Keratinocyte (primary cell): ENCODE data around the gene FAM53B. TPM values are rescaled to one million over a fixed set of nuclear protein-coding genes. Genes with fewer than 3 reads are reported as not detected.
"Not testable (repeated sequence)": the region's sequence is repeated elsewhere in the genome, so short reads cannot be mapped to it uniquely, and the experiment has no call there.

ENCODE experiments used
- DNase-seq: peaks from one replicate; pipeline ENCODE4 v3.0.0-alpha.2; 2011; ENCODE audit warnings: low read depth, missing footprints, low spot score
- FAIRE-seq: peaks from 2 replicates; lab custom pipeline; 2011; peaks lifted over from hg19 to GRCh38; lab: Jason Lieb, UNC
- H2AFZ ChIP-seq: 2 replicates; pipeline ENCODE4 v1.6.0; 2012; ENCODE audit warnings: low read length, control low read depth, inconsistent platforms; ENCODE audit not compliant: control insufficient read depth
- H3K27ac ChIP-seq: 2 replicates; pipeline ENCODE4 v1.5.1; 2011; ENCODE audit warnings: low read length; ENCODE audit not compliant: control insufficient read depth, insufficient read depth
- H3K27me3 ChIP-seq: 3 replicates; pipeline ENCODE4 v1.6.0; 2011; ENCODE audit warnings: low read length; ENCODE audit not compliant: control insufficient read depth, insufficient read depth; ENCODE audit errors: extremely low read depth
- H3K36me3 ChIP-seq, 2 experiments: 2 replicates in 1 of 2; 3 replicates in 1 of 2; pipeline ENCODE4 v1.5.1; 2011; ENCODE audit warnings: low read length in 2 of 2, mild to moderate bottlenecking in 1 of 2; ENCODE audit not compliant: control insufficient read depth in 2 of 2, insufficient read depth in 2 of 2; ENCODE audit errors: extremely low read depth in 1 of 2
- H3K4me1 ChIP-seq: 3 replicates; pipeline ENCODE4 v1.5.1; 2011; ENCODE audit warnings: low read length; ENCODE audit not compliant: control insufficient read depth, insufficient read depth; ENCODE audit errors: extremely low read depth
- H3K4me2 ChIP-seq: 3 replicates; pipeline ENCODE4 v1.6.0; 2011; ENCODE audit warnings: low read depth, low read length; ENCODE audit not compliant: control insufficient read depth, insufficient read depth; ENCODE audit errors: extremely low read depth
- H3K4me3 ChIP-seq, 3 experiments: fragments of 200-600 bp in 1 of 3; sonication (generic) in 1 of 3; 2 replicates in 2 of 3; 3 replicates in 1 of 3; pipeline ENCODE4 v1.5.1; 2011 to 2016; ENCODE audit warnings: low read length in 3 of 3, mild to moderate bottlenecking in 3 of 3, control low read depth in 2 of 3, inconsistent platforms in 1 of 3, low read depth in 1 of 3, mixed read lengths in 1 of 3, mixed run types in 1 of 3, moderate library complexity in 1 of 3; ENCODE audit not compliant: control insufficient read depth in 2 of 3, insufficient read depth in 2 of 3; ENCODE audit errors: extremely low read depth in 1 of 3
- H3K79me2 ChIP-seq: 2 replicates; pipeline ENCODE4 v1.6.0; 2012; ENCODE audit warnings: low read length; ENCODE audit not compliant: control insufficient read depth, insufficient read depth
- H3K9ac ChIP-seq: 3 replicates; pipeline ENCODE4 v1.6.0; 2011; ENCODE audit warnings: low read length; ENCODE audit not compliant: control insufficient read depth, insufficient read depth; ENCODE audit errors: extremely low read depth
- H3K9me1 ChIP-seq: 3 replicates; pipeline ENCODE4 v1.6.0; 2011; ENCODE audit warnings: low read length; ENCODE audit not compliant: control insufficient read depth, insufficient read depth; ENCODE audit errors: extremely low read depth
- H3K9me3 ChIP-seq: 2 replicates; pipeline ENCODE4 v1.5.1; 2012; ENCODE audit warnings: low read depth, low read length; ENCODE audit not compliant: control insufficient read depth
- H4K20me1 ChIP-seq: 3 replicates; pipeline ENCODE4 v1.6.0; 2011; ENCODE audit warnings: low read length; ENCODE audit not compliant: control insufficient read depth, insufficient read depth; ENCODE audit errors: extremely low read depth
- CTCF ChIP-seq, 3 experiments: IDR thresholded peaks in 1 of 3; conservative IDR thresholded peaks in 1 of 3; optimal IDR thresholded peaks in 1 of 3; 2 replicates in 2 of 3; 3 replicates in 1 of 3; pipeline versions ENCODE3 to v1.5.1; 2011; ENCODE audit warnings: low read length in 3 of 3, mild to moderate bottlenecking in 3 of 3, moderate library complexity in 2 of 3, control low read depth in 1 of 3, inconsistent platforms in 1 of 3; ENCODE audit not compliant: insufficient read depth in 2 of 3; ENCODE audit errors: extremely low read depth in 1 of 3
- EZH2 ChIP-seq: IDR thresholded peaks from one replicate; pipeline ENCODE4 v1.6.1; 2012; ENCODE audit warnings: inconsistent platforms, mild to moderate bottlenecking, low read length, moderate library complexity
- dilution Hi-C: fragments of 300-500 bp; cut with MboI; formaldehyde crosslinking; loops from one replicate; pipeline ENCODE4 v1.7.0; 2020; ENCODE audit warnings: low sequenced_read_pairs; ENCODE audit not compliant: extremely low pct_ligation_motif_present
- polyA plus RNA-seq, 5 experiments: library from polyadenylated mRNA; depleted of rRNA in 3 of 5; stranded (reverse) in 3 of 5; stranded (forward) in 1 of 5; unstranded in 1 of 5; fragments of >200 nt; gene quantifications; 1 replicate in 1 of 5; 2 replicates in 3 of 5; 3 replicates in 1 of 5; pipeline versions ENCODE4 v1.2.1 to v1.2.3, GENCODE V29; 2011 to 2012; ENCODE audit warnings: missing spikeins in 2 of 5, low read depth in 1 of 5, low replicate concordance in 1 of 5

FAM53B gene
- polyA plus RNA-seq, 1 donor (not counting 4 experiments of a cell fraction or from before 2014, with no cell fraction given) = 8.6 TPM

GRCh38 chr10:124588736-124589490, 155.3 kb downstream of the FAM53B start:
- no peak for DNase-seq
- Histone ChIP-seq H3K79me2 (no peaks in the 10 kb centered on the region), H3K9ac (no peak overlapping the region), H3K36me3 (no peaks in the 10 kb centered on the region), H4K20me1 (no peaks in the 10 kb centered on the region), H3K27me3 (peaks cover 20% of the 10 kb centered on the region), H2AFZ (no peak overlapping the region), H3K27ac (no peak overlapping the region), H3K9me1 (no peaks in the 10 kb centered on the region), H3K9me3 (peaks cover 5% of the 10 kb centered on the region), H3K4me3 (no peak overlapping the region), H3K4me2 (no peak overlapping the region), H3K4me1 (no peaks in the 10 kb centered on the region)
- no peak for TF ChIP-seq CTCF (optimal IDR thresholded peaks at IDR 0.05 in 1 of 3, IDR thresholded peaks at IDR 0.05 in 1 of 3, conservative IDR thresholded peaks at IDR 0.05 in 1 of 3; ENCODE audit: extremely low read depth in 1 of 3, insufficient read depth in 2 of 3, low read length in 3 of 3)
- no peak for TF ChIP-seq EZH2
- dilution Hi-C loops = no loop called here
- FAIRE-seq = no peak

- H4K20me1 ChIP-seq, H3K9me1 ChIP-seq, DNase-seq, H3K4me2 ChIP-seq, H3K79me2 ChIP-seq, H3K9ac ChIP-seq, H3K9me3 ChIP-seq, H3K4me3 ChIP-seq, H3K36me3 ChIP-seq, dilution Hi-C loops, H3K27ac ChIP-seq, H2AFZ ChIP-seq, FAIRE-seq, H3K4me1 ChIP-seq: not testable (repeated sequence)
- H3K27me3 ChIP-seq = peaks cover 20% of the 10 kb centered on the region
Measured at GRCh38 chr10:124588341-124588735, 155.8 kb downstream of the FAM53B start.

GRCh38 chr10:124587811-124588211, 156.4 kb downstream of the FAM53B start:
- dilution Hi-C loops = no loop called here
- no peak for DNase-seq

More at GRCh38 chr10:124587811-124588211, 156.4 kb downstream of the FAM53B start:
- H2AFZ ChIP-seq = no peak overlapping the region
- H3K4me1 ChIP-seq = no peaks in the 10 kb centered on the region
- no peaks in the 10 kb centered on the region for H3K9me1 ChIP-seq
- H3K79me2 ChIP-seq = no peaks in the 10 kb centered on the region
- TF ChIP-seq CTCF (optimal IDR thresholded peaks at IDR 0.05 in 1 of 3, IDR thresholded peaks at IDR 0.05 in 1 of 3, conservative IDR thresholded peaks at IDR 0.05 in 1 of 3; ENCODE audit: extremely low read depth in 1 of 3, insufficient read depth in 2 of 3, low read length in 3 of 3) (no peak), EZH2 (no peak)
- no peaks in the 10 kb centered on the region for H3K36me3 ChIP-seq
- H3K4me3 ChIP-seq = no peak overlapping the region
- H3K9ac ChIP-seq = no peak overlapping the region
- H4K20me1 ChIP-seq = no peaks in the 10 kb centered on the region
- no peak for FAIRE-seq
- peaks cover 16% of the 10 kb centered on the region for H3K27me3 ChIP-seq
- no peak overlapping the region for H3K4me2 ChIP-seq
- H3K9me3 ChIP-seq = peaks cover 5% of the 10 kb centered on the region
- no peak overlapping the region for H3K27ac ChIP-seq
